GM23338 (cell line): ENCODE measurements around the gene PLEKHG4B. TPM values are rescaled to one million over a fixed set of nuclear protein-coding genes. Genes with fewer than 3 reads are reported as not detected.

Experiments
- ATAC-seq: fragments of 200-7000 bp; cut with Tn5 transposase; 3 replicates; pipeline ENCODE4 v1.9.1; 2020
- DNase-seq: peaks from one replicate; pipeline ENCODE4 v3.0.0-alpha.2; 2015; ENCODE audit warnings: low spot score
- H2AFZ ChIP-seq: fragments of 200-600 bp; sonication (generic); 2 replicates; pipeline ENCODE4 v1.8.0; 2016; ENCODE audit warnings: antibody characterized with exemption, mild to moderate bottlenecking, moderate library complexity
- H3F3A ChIP-seq: fragments of 200-600 bp; sonication (generic); replicated peaks from 2 replicates; pipeline ENCODE4 v1.8.0; 2017; ENCODE audit warnings: antibody characterized with exemption, mixed run types, low read depth
- H3K27ac ChIP-seq: fragments of 200-600 bp; sonication (generic); 2 replicates; pipeline ENCODE4 v1.6.1; 2016; ENCODE audit warnings: low read depth
- H3K27me3 ChIP-seq: fragments of 200-600 bp; sonication (generic); 2 replicates; pipeline ENCODE4 v1.8.0; 2016; ENCODE audit warnings: mild to moderate bottlenecking, mixed run types, moderate library complexity; ENCODE audit not compliant: insufficient read depth
- H3K36me3 ChIP-seq: fragments of 200-600 bp; sonication (generic); 2 replicates; pipeline ENCODE4 v1.8.0; 2016; ENCODE audit warnings: mild to moderate bottlenecking; ENCODE audit not compliant: insufficient read depth
- H3K4me1 ChIP-seq: fragments of 200-600 bp; sonication (generic); 2 replicates; pipeline ENCODE4 v1.8.0; 2016; ENCODE audit warnings: mild to moderate bottlenecking, moderate library complexity; ENCODE audit not compliant: insufficient read depth
- H3K4me2 ChIP-seq: fragments of 200-600 bp; sonication (generic); 2 replicates; pipeline ENCODE4 v1.7.1; 2017; ENCODE audit warnings: mixed run types
- H3K4me3 ChIP-seq: fragments of 200-600 bp; sonication (generic); 2 replicates; pipeline ENCODE4 v1.6.1; 2016; ENCODE audit warnings: mixed run types
- H3K79me2 ChIP-seq: fragments of 200-600 bp; sonication (generic); replicated peaks from 2 replicates; pipeline ENCODE4 v1.8.0; 2017; ENCODE audit warnings: mild to moderate bottlenecking; ENCODE audit not compliant: insufficient read depth
- H3K9me2 ChIP-seq: fragments of 200-600 bp; sonication (generic); 2 replicates; pipeline ENCODE4 v1.8.0; 2017; ENCODE audit not compliant: insufficient read depth
- H4K20me1 ChIP-seq: fragments of 200-600 bp; sonication (generic); replicated peaks from 2 replicates; pipeline ENCODE4 v1.8.0; 2017; ENCODE audit warnings: mild to moderate bottlenecking; ENCODE audit not compliant: insufficient read depth
- H3K27ac Mint-ChIP-seq: 2 replicates; pipeline ENCODE4 v1.8.0; 2020; ENCODE audit warnings: inconsistent platforms, mild to moderate bottlenecking, moderate library complexity, mixed read lengths
- H3K27me3 Mint-ChIP-seq: 3 replicates; pipeline ENCODE4 v1.8.0; 2022; ENCODE audit warnings: low read depth, mild to moderate bottlenecking, moderate library complexity, mixed read lengths, inconsistent platforms; ENCODE audit not compliant: insufficient read depth, poor library complexity
- H3K36me3 Mint-ChIP-seq: 3 replicates; pipeline ENCODE4 v1.8.0; 2021; ENCODE audit warnings: low read depth, mild to moderate bottlenecking, inconsistent platforms, moderate library complexity, mixed read lengths
- H3K4me1 Mint-ChIP-seq: 3 replicates; pipeline ENCODE4 v1.8.0; 2020; ENCODE audit warnings: mild to moderate bottlenecking, inconsistent platforms, mixed read lengths
- H3K4me3 Mint-ChIP-seq: 3 replicates; pipeline ENCODE4 v1.8.0; 2021; ENCODE audit warnings: moderate library complexity, mild to moderate bottlenecking, inconsistent platforms, mixed read lengths
- H3K9me3 Mint-ChIP-seq: 3 replicates; pipeline ENCODE4 v1.8.0; 2020; ENCODE audit warnings: moderate library complexity, mild to moderate bottlenecking, inconsistent platforms, mixed read lengths
- CREB1 ChIP-seq: fragments of 250-450 bp; sonication (Bioruptor Pico); IDR thresholded peaks from 2 replicates; pipeline ENCODE4 v1.5.0; 2020; ENCODE audit warnings: low read depth, mild to moderate bottlenecking, moderate library complexity
- CTCF ChIP-seq, 2 experiments: fragments of 200-600 bp in 1 of 2; sonication (generic) in 1 of 2; conservative IDR thresholded peaks; 2 replicates each; pipeline versions ENCODE4 v1.5.1 to v1.6.1; 2016 to 2017; ENCODE audit warnings: antibody characterized with exemption in 2 of 2, low read depth in 2 of 2, mild to moderate bottlenecking in 2 of 2, moderate library complexity in 1 of 2
- ETS1 ChIP-seq: IDR thresholded peaks from 2 replicates; pipeline ENCODE4 v1.6.1; 2016; ENCODE audit warnings: antibody characterized with exemption
- EZH2 ChIP-seq: fragments of 200-600 bp; sonication (generic); IDR thresholded peaks from one replicate; pipeline ENCODE4 v1.8.0; 2017; ENCODE audit warnings: antibody characterized with exemption, mild to moderate bottlenecking, low read depth; ENCODE audit not compliant: unreplicated experiment
- EZH2phosphoT487 ChIP-seq: fragments of 200-600 bp; sonication (generic); IDR thresholded peaks from one replicate; pipeline ENCODE4 v1.8.1; 2018; ENCODE audit warnings: antibody characterized with exemption; ENCODE audit not compliant: unreplicated experiment
- JUNB ChIP-seq: IDR thresholded peaks from one replicate; pipeline ENCODE4 v1.6.1; 2016; ENCODE audit warnings: antibody characterized with exemption; ENCODE audit not compliant: unreplicated experiment
- NANOG ChIP-seq: IDR thresholded peaks from 2 replicates; pipeline ENCODE4 v1.6.1; 2016; ENCODE audit warnings: antibody characterized with exemption, borderline replicate concordance
- POLR2AphosphoS5 ChIP-seq: IDR thresholded peaks from 2 replicates; pipeline ENCODE4 v1.6.1; 2016; ENCODE audit warnings: antibody characterized with exemption, low read depth
- REST ChIP-seq: IDR thresholded peaks from one replicate; pipeline ENCODE4 v1.6.1; 2018; ENCODE audit warnings: antibody characterized with exemption; ENCODE audit not compliant: unreplicated experiment
- STAT1 ChIP-seq: IDR thresholded peaks from one replicate; pipeline ENCODE4 v1.6.1; 2016; ENCODE audit warnings: antibody characterized with exemption; ENCODE audit not compliant: unreplicated experiment
- ZNF114 ChIP-seq: fragments of 250-450 bp; sonication (Bioruptor Pico); IDR thresholded peaks from 2 replicates; pipeline ENCODE4 v1.5.0; 2020; ENCODE audit warnings: mild to moderate bottlenecking, moderate library complexity
- ZNF331 ChIP-seq: fragments of 250-450 bp; sonication (Bioruptor Pico); IDR thresholded peaks from 2 replicates; pipeline ENCODE4 v1.5.0; 2020; ENCODE audit warnings: low read depth, mild to moderate bottlenecking, moderate library complexity
- ZNF462 ChIP-seq: fragments of 250-450 bp; sonication (Bioruptor Pico); IDR thresholded peaks from 2 replicates; pipeline ENCODE4 v1.5.0; 2020; ENCODE audit warnings: mild to moderate bottlenecking, moderate library complexity
- polyA plus RNA-seq: library from polyadenylated mRNA; unstranded; fragments of >200 nt; fragmentation: Nextera tagmentation; extraction: Ambion mirVana; gene quantifications from 2 replicates; pipeline ENCODE4 v1.2.1, GENCODE V29; 2016
- total RNA-seq: library from RNA; depleted of rRNA; stranded (reverse); fragments of >200 nt; shearing (Covaris generic); gene quantifications from 2 replicates; pipeline ENCODE4 v1.2.3, GENCODE V29; 2014

The PLEKHG4B gene
- total and polyA plus RNA-seq, 2 experiments from 2014 or later, result 33.5 to 54.8 TPM

GRCh38 chr5:129820-130219 lies 37.9 kb downstream of the PLEKHG4B start:
- H3K4me1 Mint-ChIP-seq, result peaks cover 72% of the 10 kb centered on the region
- Histone ChIP-seq H2AFZ (no peak overlapping the region), H3F3A (no peaks in the 10 kb centered on the region), H3K79me2 (peaks cover 73% of the 10 kb centered on the region), H3K4me1 (peaks cover 62% of the 10 kb centered on the region), H3K4me3 (peak overlapping the region; percentile 15; the same call in 1 of the 2 replicates), H3K27me3 (no peaks in the 10 kb centered on the region), H3K9me2 (no peaks in the 10 kb centered on the region; the same call in 1 of the 2 replicates), H3K4me2 (peak overlapping the region; percentile 47), H3K36me3 (no peaks in the 10 kb centered on the region; the same call in 1 of the 2 replicates), H3K27ac (peak overlapping the region; percentile 78), H4K20me1 (no peaks in the 10 kb centered on the region)
- peaks cover 69% of the 10 kb centered on the region for H3K36me3 Mint-ChIP-seq
- peak; percentile 32 for DNase-seq
- H3K9me3 Mint-ChIP-seq, result peaks cover 17% of the 10 kb centered on the region
- peak overlapping the region; percentile 16; the same call in 1 of the 2 replicates for H3K27ac Mint-ChIP-seq
- peaks cover 9% of the 10 kb centered on the region for H3K27me3 Mint-ChIP-seq
- ATAC-seq, result peak; percentile 19; the same call in 1 of the 3 replicates
- no peak for TF ChIP-seq CTCF (conservative IDR thresholded peaks at IDR 0.05; ENCODE audit: low read depth in 2 of 2)
- TF ChIP-seq ZNF462 (CRISPR knock-in tag), result no peak
- TF ChIP-seq EZH2, result no peak
- TF ChIP-seq POLR2AphosphoS5, result no peak
- no peak for TF ChIP-seq ETS1
- TF ChIP-seq EZH2phosphoT487, result no peak
- TF ChIP-seq ZNF331 (CRISPR knock-in tag), result no peak
- no peak for TF ChIP-seq NANOG
- no peak for TF ChIP-seq ZNF114 (CRISPR knock-in tag)
- no peak for TF ChIP-seq REST
- no peak for TF ChIP-seq JUNB
- TF ChIP-seq CREB1 (CRISPR knock-in tag), result no peak
- TF ChIP-seq STAT1, result no peak
- H3K4me3 Mint-ChIP-seq, result no peak overlapping the region
